ENCODE measurements around the gene TMPRSS13. TPM values are rescaled to one million over a fixed set of nuclear protein-coding genes. Genes with fewer than 3 reads are reported as not detected.

TMPRSS13 gene
- total RNA-seq, 1 experiment from 2014 or later = 0.50 TPM

- Histone ChIP-seq H2BK20ac (ENCODE audit: low read depth, low read length, poor library complexity, severe bottlenecking) (no peak overlapping the region), H3K4ac (ENCODE audit: low read depth, low read length) (no peak overlapping the region), H3K9ac (ENCODE audit: extremely low read depth, insufficient read length, low read length) (no peak overlapping the region), H2BK120ac (ENCODE audit: low read depth, low read length, poor library complexity, severe bottlenecking) (no peak overlapping the region), H3T11ph (ENCODE audit: low read length) (no peak overlapping the region), H4K5ac (ENCODE audit: insufficient read length, low read depth, low read length) (no peak overlapping the region), H3K9me3 (ENCODE audit: control insufficient read depth, low read depth, low read length) (no peaks in the 10 kb centered on the region), H3K4me2 (ENCODE audit: insufficient read depth, insufficient read length, low read length) (no peak overlapping the region), H2BK5ac (ENCODE audit: insufficient read length, low read length) (no peak overlapping the region), H3K79me1 (ENCODE audit: insufficient read depth, low read depth, low read length, poor library complexity, severe bottlenecking) (no peaks in the 10 kb centered on the region), H3K27ac (ENCODE audit: insufficient read length, low read depth, low read length) (no peak overlapping the region), H2AFZ (ENCODE audit: low read length) (no peak overlapping the region), H3K27me3 (ENCODE audit: insufficient read depth, low read length) (no peaks in the 10 kb centered on the region), H2BK15ac (ENCODE audit: low read depth, low read length) (no peak overlapping the region), H3K18ac (ENCODE audit: insufficient read length, low read depth, low read length) (no peak overlapping the region), H4K91ac (ENCODE audit: insufficient read length, low read depth, low read length) (no peak overlapping the region), H4K8ac (replicated peaks; ENCODE audit: insufficient read length, low read depth, low read length) (no peak overlapping the region), H3K23me2 (ENCODE audit: insufficient read length, low read depth, low read length, poor library complexity, severe bottlenecking) (no peaks in the 10 kb centered on the region), H3K14ac (ENCODE audit: insufficient read depth, low read length) (no peak overlapping the region), H3K79me2 (ENCODE audit: insufficient read depth, low read length) (no peaks in the 10 kb centered on the region), H2AK5ac (ENCODE audit: insufficient read length, low read length) (no peak overlapping the region), H3K23ac (ENCODE audit: insufficient read length, low read depth, low read length) (no peak overlapping the region), H3K56ac (ENCODE audit: insufficient read length, low read depth, low read length) (no peak overlapping the region), H4K20me1 (ENCODE audit: control insufficient read depth, insufficient read depth, insufficient read length) (no peaks in the 10 kb centered on the region), H3K4me1 (ENCODE audit: insufficient read depth, low read length) (no peaks in the 10 kb centered on the region), H2BK12ac (ENCODE audit: insufficient read length, low read depth, low read length) (no peak overlapping the region)
- Mint-ChIP-seq H3K9me3 (no peaks in the 10 kb centered on the region), H3K36me3 (ENCODE audit: insufficient read depth in 1 of 3, low read depth in 3 of 3) (no peaks in the 10 kb centered on the region; a peak in 1 of 7 replicates), H3K4me3 (no peak overlapping the region), H3K4me1 (peaks cover 18% of the 10 kb centered on the region in 2 experiments), H3K27ac (no peak overlapping the region), H3K27me3 (ENCODE audit: low read depth) (peaks cover 3% of the 10 kb centered on the region)
- no CpG with 5 or more reads among the region's 6 CpGs for WGBS (ENCODE audit: extremely low coverage, insufficient read length, low lambda C conversion rate)
- TF ChIP-seq, protein P1, sequence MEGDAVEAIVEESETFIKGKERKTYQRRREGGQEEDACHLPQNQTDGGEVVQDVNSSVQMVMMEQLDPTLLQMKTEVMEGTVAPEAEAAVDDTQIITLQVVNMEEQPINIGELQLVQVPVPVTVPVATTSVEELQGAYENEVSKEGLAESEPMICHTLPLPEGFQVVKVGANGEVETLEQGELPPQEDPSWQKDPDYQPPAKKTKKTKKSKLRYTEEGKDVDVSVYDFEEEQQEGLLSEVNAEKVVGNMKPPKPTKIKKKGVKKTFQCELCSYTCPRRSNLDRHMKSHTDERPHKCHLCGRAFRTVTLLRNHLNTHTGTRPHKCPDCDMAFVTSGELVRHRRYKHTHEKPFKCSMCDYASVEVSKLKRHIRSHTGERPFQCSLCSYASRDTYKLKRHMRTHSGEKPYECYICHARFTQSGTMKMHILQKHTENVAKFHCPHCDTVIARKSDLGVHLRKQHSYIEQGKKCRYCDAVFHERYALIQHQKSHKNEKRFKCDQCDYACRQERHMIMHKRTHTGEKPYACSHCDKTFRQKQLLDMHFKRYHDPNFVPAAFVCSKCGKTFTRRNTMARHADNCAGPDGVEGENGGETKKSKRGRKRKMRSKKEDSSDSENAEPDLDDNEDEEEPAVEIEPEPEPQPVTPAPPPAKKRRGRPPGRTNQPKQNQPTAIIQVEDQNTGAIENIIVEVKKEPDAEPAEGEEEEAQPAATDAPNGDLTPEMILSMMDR (conservative IDR thresholded peaks at IDR 0.05) = no peak
- DNase-seq = no peak
Observed at GRCh38 chr11:117936973-117937372, 7.8 kb upstream of the TMPRSS13 start.
